ENCODE results near the gene SERBP1.

SERBP1 gene

GRCh38 chr1:67367370-67368045, 62.7 kb downstream of the SERBP1 start (continued):
- TF ChIP-seq, protein P1, sequence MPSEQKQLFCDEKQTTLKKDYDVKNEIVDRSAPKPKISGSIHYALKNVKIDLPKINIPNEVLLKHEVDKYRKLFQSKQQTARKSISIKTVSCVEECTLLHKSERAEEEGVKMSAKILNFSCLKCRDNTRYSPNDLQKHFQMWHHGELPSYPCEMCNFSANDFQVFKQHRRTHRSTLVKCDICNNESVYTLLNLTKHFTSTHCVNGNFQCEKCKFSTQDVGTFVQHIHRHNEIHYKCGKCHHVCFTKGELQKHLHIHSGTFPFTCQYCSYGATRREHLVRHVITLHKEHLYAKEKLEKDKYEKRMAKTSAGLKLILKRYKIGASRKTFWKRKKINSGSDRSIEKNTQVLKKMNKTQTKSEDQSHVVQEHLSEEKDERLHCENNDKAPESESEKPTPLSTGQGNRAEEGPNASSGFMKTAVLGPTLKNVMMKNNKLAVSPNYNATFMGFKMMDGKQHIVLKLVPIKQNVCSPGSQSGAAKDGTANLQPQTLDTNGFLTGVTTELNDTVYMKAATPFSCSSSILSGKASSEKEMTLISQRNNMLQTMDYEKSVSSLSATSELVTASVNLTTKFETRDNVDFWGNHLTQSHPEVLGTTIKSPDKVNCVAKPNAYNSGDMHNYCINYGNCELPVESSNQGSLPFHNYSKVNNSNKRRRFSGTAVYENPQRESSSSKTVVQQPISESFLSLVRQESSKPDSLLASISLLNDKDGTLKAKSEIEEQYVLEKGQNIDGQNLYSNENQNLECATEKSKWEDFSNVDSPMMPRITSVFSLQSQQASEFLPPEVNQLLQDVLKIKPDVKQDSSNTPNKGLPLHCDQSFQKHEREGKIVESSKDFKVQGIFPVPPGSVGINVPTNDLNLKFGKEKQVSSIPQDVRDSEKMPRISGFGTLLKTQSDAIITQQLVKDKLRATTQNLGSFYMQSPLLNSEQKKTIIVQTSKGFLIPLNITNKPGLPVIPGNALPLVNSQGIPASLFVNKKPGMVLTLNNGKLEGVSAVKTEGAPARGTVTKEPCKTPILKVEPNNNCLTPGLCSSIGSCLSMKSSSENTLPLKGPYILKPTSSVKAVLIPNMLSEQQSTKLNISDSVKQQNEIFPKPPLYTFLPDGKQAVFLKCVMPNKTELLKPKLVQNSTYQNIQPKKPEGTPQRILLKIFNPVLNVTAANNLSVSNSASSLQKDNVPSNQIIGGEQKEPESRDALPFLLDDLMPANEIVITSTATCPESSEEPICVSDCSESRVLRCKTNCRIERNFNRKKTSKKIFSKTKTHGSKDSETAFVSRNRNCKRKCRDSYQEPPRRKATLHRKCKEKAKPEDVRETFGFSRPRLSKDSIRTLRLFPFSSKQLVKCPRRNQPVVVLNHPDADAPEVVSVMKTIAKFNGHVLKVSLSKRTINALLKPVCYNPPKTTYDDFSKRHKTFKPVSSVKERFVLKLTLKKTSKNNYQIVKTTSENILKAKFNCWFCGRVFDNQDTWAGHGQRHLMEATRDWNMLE (tag by site-specific recombination; conservative IDR thresholded peaks at IDR 0.05; ENCODE audit: low read depth) = no peak
- TF ChIP-seq ZNF169 (tag by site-specific recombination; IDR thresholded peaks at IDR 0.05) (no peak), ELK4 (IDR thresholded peaks at IDR 0.05; ENCODE audit: borderline replicate concordance, low read depth, low read length) (no peak), ZNF792 (tag by site-specific recombination; IDR thresholded peaks at IDR 0.05) (no peak), SCRT1 (tag by site-specific recombination; IDR thresholded peaks at IDR 0.05; ENCODE audit: borderline replicate concordance) (no peak), ZNF629 (tag by site-specific recombination; IDR thresholded peaks at IDR 0.05) (no peak), MYNN (tag by site-specific recombination; IDR thresholded peaks at IDR 0.05; ENCODE audit: borderline replicate concordance) (no peak), ZNF211 (tag by site-specific recombination; IDR thresholded peaks at IDR 0.05; ENCODE audit: low read depth) (no peak), ZFP3 (tag by site-specific recombination; IDR thresholded peaks at IDR 0.05; ENCODE audit: low read depth) (no peak), BCL6B (tag by site-specific recombination; IDR thresholded peaks at IDR 0.05) (no peak), ZEB2 (tag by site-specific recombination; IDR thresholded peaks at IDR 0.05) (no peak), ZNF146 (tag by site-specific recombination; IDR thresholded peaks at IDR 0.05) (no peak), ZNF16 (tag by site-specific recombination; IDR thresholded peaks at IDR 0.05; ENCODE audit: low read depth) (no peak), ZNF580 (tag by site-specific recombination; IDR thresholded peaks at IDR 0.05) (no peak), ZNF23 (tag by site-specific recombination; IDR thresholded peaks at IDR 0.05; ENCODE audit: borderline replicate concordance) (no peak), ZFP37 (tag by site-specific recombination; IDR thresholded peaks at IDR 0.05) (no peak), OVOL3 (tag by site-specific recombination; IDR thresholded peaks at IDR 0.05) (no peak), ZNF223 (tag by site-specific recombination; IDR thresholded peaks at IDR 0.05) (no peak), ZBTB49 (tag by site-specific recombination; IDR thresholded peaks at IDR 0.05; ENCODE audit: low read depth) (no peak), ZNF654 (tag by site-specific recombination; IDR thresholded peaks at IDR 0.05; ENCODE audit: low read depth) (no peak), ZNF514 (tag by site-specific recombination; IDR thresholded peaks at IDR 0.05) (no peak)
- TF ChIP-seq, protein P2, sequence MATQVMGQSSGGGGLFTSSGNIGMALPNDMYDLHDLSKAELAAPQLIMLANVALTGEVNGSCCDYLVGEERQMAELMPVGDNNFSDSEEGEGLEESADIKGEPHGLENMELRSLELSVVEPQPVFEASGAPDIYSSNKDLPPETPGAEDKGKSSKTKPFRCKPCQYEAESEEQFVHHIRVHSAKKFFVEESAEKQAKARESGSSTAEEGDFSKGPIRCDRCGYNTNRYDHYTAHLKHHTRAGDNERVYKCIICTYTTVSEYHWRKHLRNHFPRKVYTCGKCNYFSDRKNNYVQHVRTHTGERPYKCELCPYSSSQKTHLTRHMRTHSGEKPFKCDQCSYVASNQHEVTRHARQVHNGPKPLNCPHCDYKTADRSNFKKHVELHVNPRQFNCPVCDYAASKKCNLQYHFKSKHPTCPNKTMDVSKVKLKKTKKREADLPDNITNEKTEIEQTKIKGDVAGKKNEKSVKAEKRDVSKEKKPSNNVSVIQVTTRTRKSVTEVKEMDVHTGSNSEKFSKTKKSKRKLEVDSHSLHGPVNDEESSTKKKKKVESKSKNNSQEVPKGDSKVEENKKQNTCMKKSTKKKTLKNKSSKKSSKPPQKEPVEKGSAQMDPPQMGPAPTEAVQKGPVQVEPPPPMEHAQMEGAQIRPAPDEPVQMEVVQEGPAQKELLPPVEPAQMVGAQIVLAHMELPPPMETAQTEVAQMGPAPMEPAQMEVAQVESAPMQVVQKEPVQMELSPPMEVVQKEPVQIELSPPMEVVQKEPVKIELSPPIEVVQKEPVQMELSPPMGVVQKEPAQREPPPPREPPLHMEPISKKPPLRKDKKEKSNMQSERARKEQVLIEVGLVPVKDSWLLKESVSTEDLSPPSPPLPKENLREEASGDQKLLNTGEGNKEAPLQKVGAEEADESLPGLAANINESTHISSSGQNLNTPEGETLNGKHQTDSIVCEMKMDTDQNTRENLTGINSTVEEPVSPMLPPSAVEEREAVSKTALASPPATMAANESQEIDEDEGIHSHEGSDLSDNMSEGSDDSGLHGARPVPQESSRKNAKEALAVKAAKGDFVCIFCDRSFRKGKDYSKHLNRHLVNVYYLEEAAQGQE (tag by site-specific recombination; IDR thresholded peaks at IDR 0.05) = no peak
- TF ChIP-seq, protein P3, sequence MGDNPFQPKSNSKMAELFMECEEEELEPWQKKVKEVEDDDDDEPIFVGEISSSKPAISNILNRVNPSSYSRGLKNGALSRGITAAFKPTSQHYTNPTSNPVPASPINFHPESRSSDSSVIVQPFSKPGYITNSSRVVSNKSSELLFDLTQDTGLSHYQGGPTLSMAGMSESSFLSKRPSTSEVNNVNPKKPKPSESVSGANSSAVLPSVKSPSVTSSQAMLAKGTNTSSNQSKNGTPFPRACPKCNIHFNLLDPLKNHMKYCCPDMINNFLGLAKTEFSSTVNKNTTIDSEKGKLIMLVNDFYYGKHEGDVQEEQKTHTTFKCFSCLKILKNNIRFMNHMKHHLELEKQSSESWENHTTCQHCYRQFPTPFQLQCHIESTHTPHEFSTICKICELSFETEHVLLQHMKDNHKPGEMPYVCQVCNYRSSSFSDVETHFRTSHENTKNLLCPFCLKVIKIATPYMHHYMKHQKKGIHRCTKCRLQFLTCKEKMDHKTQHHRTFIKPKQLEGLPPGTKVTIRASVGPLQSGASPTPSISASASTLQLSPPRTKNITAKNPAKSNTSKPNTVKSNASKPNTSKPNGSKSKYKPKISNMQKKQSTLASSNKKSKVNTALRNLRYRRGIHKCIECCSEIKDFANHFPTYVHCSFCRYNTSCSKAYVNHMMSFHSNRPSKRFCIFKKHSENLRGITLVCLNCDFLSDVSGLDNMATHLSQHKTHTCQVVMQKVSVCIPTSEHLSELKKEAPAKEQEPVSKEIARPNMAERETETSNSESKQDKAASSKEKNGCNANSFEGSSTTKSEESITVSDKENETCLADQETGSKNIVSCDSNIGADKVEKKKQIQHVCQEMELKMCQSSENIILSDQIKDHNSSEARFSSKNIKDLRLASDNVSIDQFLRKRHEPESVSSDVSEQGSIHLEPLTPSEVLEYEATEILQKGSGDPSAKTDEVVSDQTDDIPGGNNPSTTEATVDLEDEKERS (tag by site-specific recombination; IDR thresholded peaks at IDR 0.05) = no peak
